Stimulated activated CD8-positive, alpha-beta memory T cell treated with anti-CD3 and anti-CD28 coated beads, Interleukin-12 subunit alpha, Interleukin-12 subunit beta, amount 100 ng/mL, for 1 hour (primary cell): ENCODE measurements around the gene PDGFD.

Source experiments
- DNase-seq: peaks from one replicate; pipeline ENCODE4 v3.0.0-alpha.2; 2020; ENCODE audit warnings: low read depth

PDGFD gene

GRCh38 chr11:104093426-104094280 is 70.3 kb downstream of the PDGFD start:
- no peak for DNase-seq

- DNase-seq: no peak
Measured at GRCh38 chr11:104092744-104093143, 71.2 kb downstream of the PDGFD start.

GRCh38 chr11:104091281-104092096 is 72.5 kb downstream of the PDGFD start:
- DNase-seq: no peak

- no peak for DNase-seq
Measured at GRCh38 chr11:104090767-104091166, 73.2 kb downstream of the PDGFD start.

GRCh38 chr11:104089481-104089880 is 74.5 kb downstream of the PDGFD start:
- DNase-seq: no peak

- DNase-seq: no peak
Measured at GRCh38 chr11:104086621-104087020, 77.3 kb downstream of the PDGFD start.

- DNase-seq: no peak
Measured at GRCh38 chr11:104078995-104079394, 85.0 kb downstream of the PDGFD start.

- no peak for DNase-seq
Measured at GRCh38 chr11:104078245-104078644, 85.7 kb downstream of the PDGFD start.

GRCh38 chr11:104076455-104076854 is 87.5 kb downstream of the PDGFD start:
- DNase-seq: no peak

GRCh38 chr11:104075706-104076105 is 88.2 kb downstream of the PDGFD start:
- no peak for DNase-seq

GRCh38 chr11:104075091-104075490 is 88.9 kb downstream of the PDGFD start:
- DNase-seq: no peak

- no peak for DNase-seq
Measured at GRCh38 chr11:104073950-104074705, 89.8 kb downstream of the PDGFD start.

GRCh38 chr11:104067534-104067933 is 96.4 kb downstream of the PDGFD start:
- no peak for DNase-seq

GRCh38 chr11:104064034-104064630 is 99.8 kb downstream of the PDGFD start:
- no peak for DNase-seq

- no peak for DNase-seq
Measured at GRCh38 chr11:104061853-104062521, 102.0 kb downstream of the PDGFD start.

- no peak for DNase-seq
Measured at GRCh38 chr11:104060820-104061219, 103.1 kb downstream of the PDGFD start.

- DNase-seq: no peak
Measured at GRCh38 chr11:104060004-104060794, 103.7 kb downstream of the PDGFD start.

- no peak for DNase-seq
Measured at GRCh38 chr11:104058680-104059079, 105.3 kb downstream of the PDGFD start.

GRCh38 chr11:104057908-104058307 is 106.0 kb downstream of the PDGFD start:
- no peak for DNase-seq

GRCh38 chr11:104055596-104055995 is 108.4 kb downstream of the PDGFD start:
- DNase-seq: no peak
